GM12878 (cell line): ENCODE data around the gene DOK7. TPM values are rescaled to one million over a fixed set of nuclear protein-coding genes. Genes with fewer than 3 reads are reported as not detected.
A peak's percentile ranks its signal among the peaks of the same experiment; 100 is the strongest.

Source experiments
- ATAC-seq: fragments of 200-7000 bp; cut with Tn5 transposase; 3 replicates; pipeline ENCODE4 v1.9.1; 2020; ENCODE audit warnings: mild to moderate bottlenecking, moderate library complexity
- BruUV-seq: library from RNA; stranded (reverse); fragments of 400-500 nt; replicated peaks from 2 replicates; lab custom pipeline; 2021; lab: Mats Ljungman, UMichigan
- CTCF ChIA-PET: fragments of 300-600 bp; sonication (Branson Sonifier 250); formaldehyde crosslinking; extraction: SDS; loops from one replicate; lab custom pipeline; 2021; ENCODE audit warnings: inconsistent platforms; lab: Yijun Ruan, JAX
- POLR2A ChIA-PET: fragments of 350-600 bp; formaldehyde crosslinking; extraction: SDS; loops from one replicate; lab custom pipeline; 2021; ENCODE audit warnings: inconsistent platforms; lab: Charles Lee
- RAD21 ChIA-PET: fragments of 300-600 bp; sonication (Branson Sonifier 250); formaldehyde crosslinking; loops from one replicate; lab custom pipeline; 2023; ENCODE audit warnings: antibody characterized with exemption; ENCODE audit not compliant: unreplicated experiment; lab: Charles Lee
- SMC1A ChIA-PET: fragments of 300-600 bp; sonication (Branson Sonifier 250); formaldehyde crosslinking; loops from one replicate; lab custom pipeline; 2023; ENCODE audit not compliant: unreplicated experiment, uncharacterized antibody; lab: Charles Lee
- DNase-seq: peaks from one replicate; pipeline ENCODE4 v3.0.0-alpha.2; 2011; ENCODE audit warnings: low read depth, low spot score
- FAIRE-seq: peaks from 3 replicates; lab custom pipeline; 2011; peaks lifted over from hg19 to GRCh38; lab: Jason Lieb, UNC
- H2AFZ ChIP-seq: 2 replicates; pipeline ENCODE4 v1.6.0; 2011; ENCODE audit warnings: low read depth, low read length, control low read depth; ENCODE audit not compliant: control insufficient read depth
- H3K27ac ChIP-seq: 2 replicates; pipeline ENCODE4 v1.5.1; 2011; ENCODE audit warnings: control low read depth; ENCODE audit not compliant: control insufficient read depth, insufficient read depth
- H3K27me3 ChIP-seq, 2 experiments: replicated peaks in 1 of 2; 2 replicates each; pipeline versions ENCODE4 v1.6.0 to v1.6.1; 2011; ENCODE audit warnings: low read length in 1 of 2; ENCODE audit not compliant: control insufficient read depth in 2 of 2, insufficient read depth in 2 of 2
- H3K36me3 ChIP-seq, 2 experiments: 2 replicates each; pipeline ENCODE4 v1.5.1; 2011; ENCODE audit warnings: low read length in 1 of 2; ENCODE audit not compliant: control insufficient read depth in 2 of 2, insufficient read depth in 2 of 2
- H3K4me1 ChIP-seq: 2 replicates; pipeline ENCODE4 v1.6.1; 2011; ENCODE audit warnings: mild to moderate bottlenecking, low read length, moderate library complexity, mixed read lengths; ENCODE audit not compliant: control insufficient read depth, insufficient read depth
- H3K4me2 ChIP-seq: 2 replicates; pipeline ENCODE4 v1.6.0; 2011; ENCODE audit warnings: control low read depth; ENCODE audit not compliant: control insufficient read depth, insufficient read depth
- H3K4me3 ChIP-seq: fragments of 200-600 bp; sonication (generic); 2 replicates; pipeline ENCODE4 v1.5.1; 2016
- H3K79me2 ChIP-seq: 2 replicates; pipeline ENCODE4 v1.6.0; 2011; ENCODE audit warnings: low read length; ENCODE audit not compliant: control insufficient read depth, insufficient read depth
- H3K9ac ChIP-seq: 2 replicates; pipeline ENCODE4 v1.8.0; 2011; ENCODE audit warnings: low read length, control low read depth, mixed read lengths; ENCODE audit not compliant: control insufficient read depth, insufficient read depth
- H3K9me3 ChIP-seq: replicated peaks from 3 replicates; pipeline ENCODE4 v1.5.1; 2011; ENCODE audit warnings: mild to moderate bottlenecking, low read length; ENCODE audit not compliant: control insufficient read depth, insufficient read depth
- H4K20me1 ChIP-seq: 2 replicates; pipeline ENCODE4 v1.6.0; 2011; ENCODE audit not compliant: control insufficient read depth, insufficient read depth
- GABPA ChIP-seq: IDR thresholded peaks from 2 replicates; pipeline ENCODE4 v1.6.1; 2014; ENCODE audit warnings: antibody characterized with exemption, low read depth, mild to moderate bottlenecking, inconsistent platforms
- GATAD2B ChIP-seq: fragments of 450-650 bp; conservative IDR thresholded peaks from 2 replicates; pipeline ENCODE4 v1.6.1; 2017; ENCODE audit warnings: low read depth, mild to moderate bottlenecking, moderate library complexity
- SMC3 ChIP-seq: IDR thresholded peaks from 2 replicates; pipeline ENCODE4 v1.6.1; 2011; ENCODE audit warnings: low read length, improper control_type of control experiment, borderline replicate concordance
- SREBF2 ChIP-seq: IDR thresholded peaks from 2 replicates; pipeline ENCODE4 v1.6.1; 2012; ENCODE audit warnings: mild to moderate bottlenecking, low read length
- TCF3 ChIP-seq: IDR thresholded peaks from 2 replicates; pipeline ENCODE4 v1.6.1; 2012; ENCODE audit warnings: low read depth, mild to moderate bottlenecking, low read length, borderline replicate concordance; ENCODE audit not compliant: insufficient read depth
- ZZZ3 ChIP-seq: IDR thresholded peaks from 2 replicates; pipeline ENCODE4 v1.6.1; 2011; ENCODE audit warnings: low read depth; ENCODE audit not compliant: control insufficient read depth, insufficient read length
- WGBS: methylation state at CpG from one replicate; pipeline ENCODE4 v1.1.6; 2016; ENCODE audit warnings: low lambda C conversion rate; ENCODE audit not compliant: insufficient replicate concordance, insufficient coverage; ENCODE audit errors: missing lambda C conversion rate; 5-methylcytosine and 5-hydroxymethylcytosine counted together
- in situ Hi-C: fragments of 300-500 bp; cut with MboI; formaldehyde crosslinking; loops from 9 replicates; pipeline ENCODE4 v1.14.3; 2018; ENCODE audit warnings: mixed read lengths
- intact Hi-C: fragments of 100-400 bp; cut with micrococcal nuclease; formaldehyde crosslinking; loops from one replicate; pipeline ENCODE4 v1.14.2; 2022; ENCODE audit not compliant: unreplicated experiment
- polyA plus RNA-seq, 11 experiments: library from polyadenylated mRNA; depleted of rRNA in 4 of 11; unstranded in 6 of 11; stranded (reverse) in 5 of 11; fragments of >200 nt; fragmentation: Nextera tagmentation in 4 of 11; fragmentation: Illumina TruSeq in 1 of 11; extraction: Ambion mirVana in 4 of 11; extraction: Trizol in 1 of 11; gene quantifications; 1 replicate in 1 of 11; 2 replicates in 10 of 11; pipeline versions ENCODE4 v1.2.1 to v1.2.3, GENCODE V29; 2011 to 2016; ENCODE audit warnings: inconsistent platforms in 2 of 11, missing spikeins in 2 of 11, low read depth in 1 of 11
- total RNA-seq, 4 experiments: library from RNA; depleted of rRNA in 3 of 4; stranded (reverse); fragments of >200 nt in 3 of 4; fragmentation: Illumina TruSeq in 1 of 4; extraction: Trizol in 1 of 4; gene quantifications; 2 replicates each; pipeline versions ENCODE4 v1.2.1 to v1.2.3, GENCODE V29; 2013 to 2021
- TF ChIP-seq, protein P1 (sequence below), 3 experiments: IDR thresholded peaks in 2 of 3; conservative IDR thresholded peaks in 1 of 3; 2 replicates each; pipeline ENCODE4 v1.5.1; 2011; ENCODE audit warnings: low read depth in 3 of 3, low read length in 3 of 3, mild to moderate bottlenecking in 3 of 3, control low read depth in 2 of 3, moderate library complexity in 2 of 3, inconsistent platforms in 1 of 3, mixed read lengths in 1 of 3; ENCODE audit not compliant: control insufficient read depth in 2 of 3, insufficient read depth in 1 of 3; ENCODE audit errors: extremely low read depth in 1 of 3

The DOK7 gene
- total and polyA plus RNA-seq, 10 of the 15 experiments (the other 5 are each of a cell fraction or from before 2014, with no cell fraction given): 0.04 to 0.46 (median 0.18) TPM; not detected in 4

DNA sequence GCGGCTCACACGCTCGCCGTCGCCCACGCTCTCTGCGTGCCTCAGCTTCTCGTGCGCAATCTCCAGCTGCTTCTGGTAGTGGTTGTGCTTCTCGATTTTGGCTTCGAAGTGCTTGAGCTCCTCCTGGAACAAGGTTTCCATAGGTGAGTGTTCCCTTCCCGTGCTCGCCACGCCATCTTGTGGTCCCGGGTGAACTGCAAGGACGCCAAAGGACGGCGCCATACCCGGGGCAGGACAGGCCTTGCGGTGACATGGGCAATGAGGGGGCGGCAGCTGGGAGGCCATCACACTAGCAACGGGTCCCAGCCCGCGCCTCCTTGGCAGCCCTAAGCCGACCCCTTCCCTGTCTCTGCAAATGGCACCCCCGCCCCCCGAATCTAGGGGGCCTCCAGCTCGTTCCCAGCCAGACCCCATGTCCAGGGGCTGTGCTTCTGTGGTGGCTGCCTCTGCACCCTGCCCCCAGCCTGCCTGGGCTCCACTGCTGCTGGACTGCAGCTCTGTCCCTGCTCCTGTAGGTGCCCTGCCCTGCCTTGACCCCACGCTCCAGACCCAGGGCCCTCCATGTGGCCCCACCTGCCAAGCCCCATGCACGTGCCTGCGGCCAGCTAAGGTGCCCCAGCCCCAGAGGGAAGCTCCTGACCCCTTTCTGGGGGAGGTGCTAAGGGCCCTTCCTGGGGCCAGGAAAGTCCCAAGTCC is 51.8 kb downstream of the DOK7 start:
- in situ Hi-C loops: no loop called here
- WGBS: 98% methylated on average over 31 of the region's 31 CpGs
- Histone ChIP-seq H3K79me2 (no peaks in the 10 kb centered on the region), H3K4me3 (no peak overlapping the region), H3K9ac (no peak overlapping the region), H3K4me1 (no peaks in the 10 kb centered on the region), H4K20me1 (no peaks in the 10 kb centered on the region; the same call in none of the 2 replicates), H3K36me3 (peaks cover 6 to 42% of the 10 kb centered on the region in 2 experiments), H2AFZ (no peak overlapping the region), H3K27ac (no peak overlapping the region), H3K9me3 (no peaks in the 10 kb centered on the region)
- DNase-seq (no peak), FAIRE-seq (no peak), ATAC-seq (no peak; the same call in 2 of the 3 replicates)
- BruUV-seq: no TSS peak
- RAD21 ChIA-PET: no interaction called here
- intact Hi-C loops: no loop called here
- POLR2A ChIA-PET: no interaction called here
- CTCF ChIA-PET: no interaction called here
- no peak for TF ChIP-seq GATAD2B
- TF ChIP-seq, protein P1, sequence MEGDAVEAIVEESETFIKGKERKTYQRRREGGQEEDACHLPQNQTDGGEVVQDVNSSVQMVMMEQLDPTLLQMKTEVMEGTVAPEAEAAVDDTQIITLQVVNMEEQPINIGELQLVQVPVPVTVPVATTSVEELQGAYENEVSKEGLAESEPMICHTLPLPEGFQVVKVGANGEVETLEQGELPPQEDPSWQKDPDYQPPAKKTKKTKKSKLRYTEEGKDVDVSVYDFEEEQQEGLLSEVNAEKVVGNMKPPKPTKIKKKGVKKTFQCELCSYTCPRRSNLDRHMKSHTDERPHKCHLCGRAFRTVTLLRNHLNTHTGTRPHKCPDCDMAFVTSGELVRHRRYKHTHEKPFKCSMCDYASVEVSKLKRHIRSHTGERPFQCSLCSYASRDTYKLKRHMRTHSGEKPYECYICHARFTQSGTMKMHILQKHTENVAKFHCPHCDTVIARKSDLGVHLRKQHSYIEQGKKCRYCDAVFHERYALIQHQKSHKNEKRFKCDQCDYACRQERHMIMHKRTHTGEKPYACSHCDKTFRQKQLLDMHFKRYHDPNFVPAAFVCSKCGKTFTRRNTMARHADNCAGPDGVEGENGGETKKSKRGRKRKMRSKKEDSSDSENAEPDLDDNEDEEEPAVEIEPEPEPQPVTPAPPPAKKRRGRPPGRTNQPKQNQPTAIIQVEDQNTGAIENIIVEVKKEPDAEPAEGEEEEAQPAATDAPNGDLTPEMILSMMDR (IDR thresholded peaks at IDR 0.05 in 2 of 3, conservative IDR thresholded peaks at IDR 0.05 in 1 of 3; ENCODE audit: control insufficient read depth in 2 of 3, extremely low read depth in 1 of 3, insufficient read depth in 1 of 3, low read depth in 3 of 3, low read length in 3 of 3): 0 out of 6 replicates have a peak, but pooled peaks of 1 of the 3 experiments have one; percentile 6
- TF ChIP-seq, all 136 proteins: peak for 1
- no peak overlapping the region for H3K4me2 ChIP-seq
- SMC1A ChIA-PET: no interaction called here
- no peaks in the 10 kb centered on the region for H3K27me3 ChIP-seq

DNA sequence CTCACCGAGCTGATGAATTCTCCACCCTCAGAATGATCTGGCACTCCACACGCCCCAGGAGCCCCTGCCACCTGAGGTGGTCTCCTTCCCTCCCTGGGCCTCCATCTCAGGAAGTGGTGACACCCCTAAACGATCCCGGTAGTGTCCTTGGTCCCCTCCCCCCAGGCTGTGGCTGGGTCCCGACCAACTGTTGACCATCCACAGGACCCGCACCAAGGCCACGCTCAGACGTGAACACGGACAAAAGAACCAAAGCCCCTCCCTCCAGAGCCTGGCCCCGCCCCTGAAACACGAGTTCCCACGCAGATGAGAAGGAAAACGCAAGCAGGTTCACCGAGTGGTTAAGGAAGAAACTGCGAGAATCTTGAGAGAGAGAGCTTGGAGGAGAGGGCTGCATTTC is 52.5 kb downstream of the DOK7 start:
- no peak for DNase-seq
- in situ Hi-C loops: no loop called here
- Histone ChIP-seq H3K27ac (no peak overlapping the region), H3K27me3 (no peaks in the 10 kb centered on the region), H3K4me3 (no peak overlapping the region), H3K9ac (no peak overlapping the region), H2AFZ (no peak overlapping the region), H3K4me2 (no peak overlapping the region), H3K4me1 (no peaks in the 10 kb centered on the region), H4K20me1 (no peaks in the 10 kb centered on the region; the same call in none of the 2 replicates)
- POLR2A ChIA-PET: no interaction called here
- 83% methylated on average over 14 of the region's 15 CpGs for whole genome bisulfite sequencing
- RAD21 ChIA-PET: no interaction called here
- ATAC-seq: no peak
- intact Hi-C loops: no loop called here
- TF ChIP-seq GABPA (no peak), SREBF2 (no peak), SMC3 (no peak), ZZZ3 (no peak), TCF3 (no peak)
- TF ChIP-seq, all 136 proteins: peak for 0
- Histone ChIP-seq H3K79me2 (no peaks in the 10 kb centered on the region), H3K36me3 (peaks cover 8 to 44% of the 10 kb centered on the region in 2 experiments), H3K9me3 (no peaks in the 10 kb centered on the region)
- ChIA-PET SMC1A (no interaction called here), CTCF (no interaction called here)
- FAIRE-seq: no peak
- BruUV-seq: no TSS peak
